Central memory CD4-positive, alpha-beta T cell (primary cell): ENCODE measurements around the gene SCGB3A2.

Source experiments
- DNase-seq: peaks from one replicate; pipeline ENCODE4 v3.0.0; 2022

Gene SCGB3A2

DNA sequence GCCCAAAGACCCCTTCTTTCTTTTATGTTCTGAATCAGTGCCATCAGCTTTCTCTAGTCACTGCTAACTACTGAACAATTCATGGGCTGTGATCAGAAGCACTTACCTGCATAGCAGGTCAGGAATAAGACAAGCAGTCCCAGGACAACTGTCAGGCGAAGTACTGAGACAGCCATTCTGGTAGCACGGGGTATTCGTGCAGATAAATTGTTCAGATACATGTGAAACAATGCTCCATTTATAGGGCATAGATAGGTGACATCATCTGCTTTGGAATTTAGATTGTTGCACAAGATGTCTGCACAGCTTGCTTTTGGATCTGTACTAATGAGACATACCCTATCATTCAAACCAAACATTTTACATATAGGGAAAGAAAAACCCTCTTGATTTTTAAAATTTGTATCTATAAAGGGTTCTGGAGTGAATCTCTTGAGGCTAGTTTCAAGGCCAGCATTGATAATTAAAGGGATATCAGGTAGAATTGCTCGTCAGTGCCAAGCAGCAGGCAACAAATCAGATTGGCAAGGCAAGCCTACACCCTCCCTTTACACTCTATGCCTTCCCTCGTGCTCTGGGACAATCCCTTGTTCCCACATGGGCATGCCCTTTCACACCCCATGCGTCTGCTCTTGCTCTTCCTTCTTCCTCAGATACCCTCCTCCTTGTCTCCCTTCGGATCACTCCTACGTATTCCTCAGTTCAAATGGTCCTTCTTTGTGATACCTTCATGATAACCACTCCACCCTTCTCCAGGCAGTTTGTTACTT is 28.0 kb downstream of the SCGB3A2 start, which contains the start of gene C5orf46:
Gene C5orf46 (minus strand): TSS at position 213 of the 770 bp plus-strand sequence. CDS start 37 bp downstream, at position 176.
- DNase-seq: no peak

GRCh38 chr5:147911427-147911826 is 32.9 kb downstream of the SCGB3A2 start:
- no peak for DNase-seq

DNA sequence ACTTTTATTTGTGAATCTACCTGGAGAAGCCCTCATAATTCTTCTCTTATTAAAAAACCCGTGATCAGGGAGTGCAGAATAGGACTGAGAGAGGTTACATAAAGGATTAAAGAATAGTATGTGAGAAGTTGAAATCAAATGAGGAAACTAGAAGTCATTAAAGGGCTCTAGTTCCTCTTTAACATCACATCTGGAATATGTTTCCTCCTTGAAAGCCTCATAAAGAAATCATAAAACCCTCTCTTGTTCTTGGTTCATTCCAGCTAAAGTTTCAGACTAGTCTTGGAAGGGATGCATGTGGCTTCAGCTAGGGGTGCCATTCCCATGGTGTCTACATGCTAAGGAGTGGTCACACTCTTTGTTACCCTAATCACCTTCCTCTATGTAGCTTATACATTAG is 33.5 kb downstream of the SCGB3A2 start:
- no peak for DNase-seq

DNA sequence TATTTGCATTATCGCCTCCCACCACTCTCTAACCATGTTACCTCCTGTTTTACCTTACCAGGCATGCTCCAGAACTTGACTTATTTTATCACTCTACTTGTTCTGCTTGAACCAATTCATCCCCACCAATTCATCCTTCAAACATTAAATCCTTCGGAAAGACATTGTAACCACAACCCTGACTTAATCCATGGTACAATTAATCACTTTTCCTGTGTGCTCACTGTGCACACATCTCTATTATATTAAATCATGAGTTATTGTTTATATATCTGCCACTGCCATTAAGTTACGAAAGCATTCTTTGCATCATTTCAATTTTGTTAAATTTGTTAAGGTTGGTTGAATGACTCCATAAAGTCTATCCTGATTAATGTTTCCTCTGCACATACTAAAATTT is 35.3 kb downstream of the SCGB3A2 start:
- DNase-seq: no peak

DNA sequence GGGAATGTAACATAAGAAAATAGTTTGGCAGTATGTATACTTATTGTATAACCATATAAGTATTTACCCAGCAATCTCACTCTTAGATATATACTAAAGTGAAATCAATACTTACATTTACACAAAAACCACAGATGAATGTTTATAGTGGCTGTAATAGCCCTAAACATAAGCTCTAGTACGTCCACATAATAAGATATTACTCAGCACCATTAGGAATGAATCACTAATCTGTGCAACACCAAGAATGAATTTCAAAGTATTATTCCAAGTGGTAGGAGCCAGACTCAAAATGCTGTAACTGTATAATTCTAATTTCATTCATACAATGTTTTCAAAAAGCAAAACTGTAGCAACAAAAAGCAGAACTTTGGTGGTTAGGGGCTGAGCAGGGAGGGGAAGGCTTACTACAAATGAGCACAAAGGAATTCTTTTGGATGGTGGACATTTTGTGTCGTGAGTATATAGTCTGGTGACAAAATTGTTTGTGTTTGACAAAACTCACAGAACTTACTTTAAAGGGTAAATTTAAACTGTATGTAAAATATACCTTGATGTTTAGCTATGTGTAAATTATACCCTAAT is 39.7 kb downstream of the SCGB3A2 start:
- no peak for DNase-seq

DNA sequence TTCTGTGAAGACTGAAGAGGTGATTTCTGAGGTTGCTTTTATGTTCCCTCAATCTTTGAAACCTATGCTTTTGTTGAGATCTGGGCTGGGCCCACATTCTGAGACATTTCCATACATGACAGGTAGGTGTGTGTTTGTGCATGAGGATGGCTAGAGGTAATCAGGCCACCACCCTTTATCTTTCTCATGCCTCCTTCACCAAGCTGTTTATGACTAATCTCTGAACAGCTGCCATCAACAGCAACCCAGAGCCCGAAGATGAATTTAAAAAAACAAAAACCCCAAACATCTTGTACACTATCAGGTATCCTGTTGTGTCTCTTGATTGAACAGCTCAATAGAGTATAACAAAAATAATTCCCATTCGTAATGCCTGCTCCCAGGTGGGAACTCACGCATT is 40.4 kb downstream of the SCGB3A2 start:
- no peak for DNase-seq

DNA sequence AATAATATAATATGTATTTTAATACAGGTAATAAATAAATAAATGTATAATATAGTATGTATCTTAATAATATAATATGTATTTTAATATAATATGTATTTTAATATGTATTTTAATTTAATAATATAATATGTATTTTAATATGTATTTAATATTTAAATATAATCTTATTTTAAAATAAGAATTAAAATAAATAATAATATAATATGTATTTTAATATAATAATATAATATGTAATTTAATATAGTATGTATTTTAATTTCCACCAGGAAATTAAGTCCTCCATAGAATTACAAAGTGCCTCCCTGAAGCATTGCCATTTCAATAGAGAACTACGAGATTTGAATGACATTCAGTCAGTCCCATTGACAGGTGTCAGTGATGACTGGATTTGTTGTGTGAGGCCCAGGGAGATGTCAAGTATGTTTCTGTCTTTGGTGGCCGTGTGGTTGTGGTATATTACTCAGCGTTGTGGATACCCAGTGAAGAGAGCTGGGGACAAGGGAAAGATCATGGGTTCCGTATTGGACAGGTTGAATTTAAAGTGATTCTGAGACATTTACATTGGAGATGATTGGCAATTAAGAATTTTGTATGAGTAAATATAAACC is 42.0 kb downstream of the SCGB3A2 start:
- DNase-seq: no peak

GRCh38 chr5:147921136-147921535 is 42.6 kb downstream of the SCGB3A2 start:
- no peak for DNase-seq

GRCh38 chr5:147925020-147925419 is 46.5 kb downstream of the SCGB3A2 start:
- DNase-seq: no peak

- DNase-seq: no peak
Measured at GRCh38 chr5:147927901-147928300, 49.4 kb downstream of the SCGB3A2 start.

DNA sequence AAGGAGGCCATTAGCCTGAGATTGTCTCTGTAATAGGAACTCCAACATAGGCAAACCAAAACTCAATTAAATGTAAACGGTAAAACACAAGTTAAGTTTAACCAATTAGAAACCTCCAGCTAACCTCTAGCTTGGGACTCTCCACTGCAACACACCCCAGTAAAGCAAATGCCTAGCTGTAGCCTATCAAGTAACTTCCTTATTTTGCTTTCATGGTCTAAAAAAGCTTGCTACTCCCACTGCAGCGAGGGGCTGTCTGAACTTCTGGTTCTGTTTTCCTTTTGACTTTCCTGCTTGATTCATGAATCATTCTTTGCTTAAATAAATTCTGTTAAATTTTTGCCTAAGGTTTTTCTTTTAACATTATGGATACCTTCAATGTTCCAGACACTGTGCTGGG is 52.3 kb downstream of the SCGB3A2 start:
- no peak for DNase-seq
